Mesendoderm (in vitro differentiated cells): ENCODE results near the gene ARID4A.

ENCODE experiments used
- DNase-seq: peaks from one replicate; pipeline ENCODE4 v3.0.0; 2013
- H2AK5ac ChIP-seq: 2 replicates; pipeline ENCODE4 v1.6.1; 2013; ENCODE audit warnings: low read length, inconsistent platforms
- H2BK120ac ChIP-seq: 2 replicates; pipeline ENCODE4 v1.6.1; 2013; ENCODE audit warnings: low read depth, mild to moderate bottlenecking, low read length, moderate library complexity, mixed read lengths
- H2BK15ac ChIP-seq: replicated peaks from 2 replicates; pipeline ENCODE4 v1.6.1; 2013; ENCODE audit warnings: low read depth, mild to moderate bottlenecking, moderate library complexity
- H2BK5ac ChIP-seq: 2 replicates; pipeline ENCODE4 v1.6.1; 2013; ENCODE audit warnings: low read length, inconsistent platforms
- H3K18ac ChIP-seq: 2 replicates; pipeline ENCODE4 v1.6.1; 2013; ENCODE audit warnings: mild to moderate bottlenecking, low read length, mixed read lengths
- H3K23ac ChIP-seq: one replicate; pipeline ENCODE4 v1.6.1; 2013; ENCODE audit warnings: low read length
- H3K27ac ChIP-seq: 2 replicates; pipeline ENCODE4 v1.5.1; 2013; ENCODE audit warnings: low read depth, mild to moderate bottlenecking, inconsistent platforms, low read length, moderate library complexity
- H3K27me3 ChIP-seq: 2 replicates; pipeline ENCODE4 v1.6.1; 2013; ENCODE audit warnings: low read length, control low read depth, mild to moderate bottlenecking, inconsistent platforms; ENCODE audit not compliant: insufficient read depth, poor library complexity
- H3K36me3 ChIP-seq: 2 replicates; pipeline ENCODE4 v1.6.1; 2013; ENCODE audit warnings: low read length, inconsistent platforms; ENCODE audit not compliant: control insufficient read depth, insufficient read depth
- H3K4ac ChIP-seq: one replicate; pipeline ENCODE4 v1.6.1; 2013; ENCODE audit warnings: low read depth, mild to moderate bottlenecking, low read length, moderate library complexity
- H3K4me1 ChIP-seq: 2 replicates; pipeline ENCODE4 v1.6.1; 2013; ENCODE audit warnings: low read depth, low read length, inconsistent platforms; ENCODE audit not compliant: control insufficient read depth
- H3K4me2 ChIP-seq: 2 replicates; pipeline ENCODE4 v1.6.1; 2013; ENCODE audit warnings: low read length
- H3K4me3 ChIP-seq: 2 replicates; pipeline ENCODE4 v1.5.1; 2013; ENCODE audit warnings: mild to moderate bottlenecking, low read length
- H3K56ac ChIP-seq: one replicate; pipeline ENCODE4 v1.6.1; 2013; ENCODE audit warnings: low read length
- H3K79me1 ChIP-seq: 2 replicates; pipeline ENCODE4 v1.6.1; 2013; ENCODE audit warnings: low read length, inconsistent platforms
- H3K79me2 ChIP-seq: 2 replicates; pipeline ENCODE4 v1.6.1; 2013; ENCODE audit warnings: mild to moderate bottlenecking, low read length; ENCODE audit not compliant: control insufficient read depth, insufficient read depth
- H3K9ac ChIP-seq: 2 replicates; pipeline ENCODE4 v1.6.1; 2013; ENCODE audit warnings: low read length, inconsistent platforms
- H4K5ac ChIP-seq: one replicate; pipeline ENCODE4 v1.6.1; 2013; ENCODE audit warnings: low read length
- H4K8ac ChIP-seq: one replicate; pipeline ENCODE4 v1.6.1; 2013; ENCODE audit warnings: low read depth, mild to moderate bottlenecking, control low read depth, low read length, moderate library complexity
- WGBS: extraction: QIAGEN DNeasy Blood & Tissue Kit; methylation state at CpG from one replicate; pipeline ENCODE4 v1.1.7; 2013; ENCODE audit warnings: low lambda C conversion rate, missing lambda C conversion rate; ENCODE audit not compliant: insufficient coverage; ENCODE audit errors: extremely low coverage; 5-methylcytosine and 5-hydroxymethylcytosine counted together

The ARID4A gene

DNA sequence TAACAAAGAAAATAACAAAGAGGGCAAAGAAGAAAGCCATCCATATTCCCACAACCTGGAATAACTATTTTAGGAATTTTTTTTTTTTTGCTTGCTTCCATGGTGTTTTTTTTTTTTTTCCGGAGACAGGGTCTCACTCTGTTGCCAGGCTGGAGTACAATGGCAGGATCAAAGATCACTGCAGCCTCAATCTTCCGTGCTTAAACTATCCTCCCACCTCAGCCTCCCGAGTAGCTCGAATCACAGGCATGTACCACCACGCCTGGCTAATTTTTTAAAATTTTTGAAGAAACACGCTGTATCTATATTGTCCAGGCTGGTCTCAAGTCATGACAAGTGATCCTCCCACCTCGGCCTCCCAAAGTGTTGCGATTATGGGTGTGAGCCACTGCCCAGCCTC is 20.2 kb upstream of the ARID4A start:
- no CpG with 5 or more reads among the region's 8 CpGs for WGBS
- Histone ChIP-seq H3K27me3 (no peaks in the 10 kb centered on the region), H2AK5ac (no peak overlapping the region), H3K79me2 (no peaks in the 10 kb centered on the region), H3K4me2 (no peak overlapping the region), H3K9ac (no peak overlapping the region), H2BK15ac (no peak overlapping the region), H2BK5ac (no peak overlapping the region), H3K4me1 (no peaks in the 10 kb centered on the region), H4K8ac (no peak overlapping the region), H3K56ac (no peak overlapping the region), H3K23ac (no peak overlapping the region), H3K27ac (no peak overlapping the region), H3K36me3 (no peaks in the 10 kb centered on the region), H2BK120ac (no peak overlapping the region), H3K4me3 (no peak overlapping the region), H4K5ac (no peak overlapping the region), H3K79me1 (no peaks in the 10 kb centered on the region), H3K4ac (no peak overlapping the region), H3K18ac (no peak overlapping the region)
- DNase-seq: no peak

DNA sequence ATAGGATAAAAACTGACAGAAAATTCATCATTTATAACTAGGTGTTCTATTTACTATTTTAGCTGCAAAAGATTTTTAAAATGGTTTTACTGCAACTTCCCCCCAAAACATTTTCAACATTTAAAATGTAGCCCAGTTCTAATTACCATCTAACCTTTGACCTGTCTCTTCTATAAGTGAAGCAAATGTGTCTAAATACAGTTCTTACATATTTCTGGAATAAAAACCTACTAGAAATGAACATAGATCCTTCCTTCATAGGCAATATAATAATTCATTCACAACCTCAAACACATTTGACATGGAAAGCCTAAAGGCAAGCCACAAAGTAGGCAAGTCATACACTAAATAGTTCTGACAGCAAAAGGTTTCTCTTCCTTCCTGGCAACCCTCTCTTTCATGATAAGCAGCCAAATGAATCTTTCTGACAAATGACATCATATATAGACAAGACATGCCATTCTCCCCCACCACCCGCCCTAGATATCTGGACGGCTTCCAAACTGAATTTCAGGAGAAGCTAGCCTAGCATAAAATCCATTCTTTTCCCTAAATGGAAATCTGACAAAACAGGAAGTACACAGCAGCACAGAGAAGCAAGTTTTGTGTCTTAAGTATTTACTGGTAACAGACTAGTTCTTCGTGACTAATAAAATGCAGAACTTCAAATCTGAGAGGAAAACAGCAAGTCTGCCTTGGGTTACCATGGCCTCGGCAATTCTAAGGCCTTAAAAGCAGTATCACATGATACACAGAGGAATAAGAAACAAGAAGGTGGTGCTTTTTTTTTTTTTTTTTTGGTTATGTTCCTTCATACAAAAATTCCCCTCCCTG is 17.2 kb upstream of the ARID4A start:
- H3K4ac ChIP-seq: no peak overlapping the region
- no peak overlapping the region for H3K9ac ChIP-seq
- no peak overlapping the region for H3K56ac ChIP-seq
- H3K23ac ChIP-seq: no peak overlapping the region
- H3K18ac ChIP-seq: no peak overlapping the region
- H3K27ac ChIP-seq: no peak overlapping the region
- no peaks in the 10 kb centered on the region for H3K79me1 ChIP-seq
- no peak overlapping the region for H2AK5ac ChIP-seq
- H3K27me3 ChIP-seq: no peaks in the 10 kb centered on the region
- no peaks in the 10 kb centered on the region for H3K79me2 ChIP-seq
- DNase-seq: no peak
- no CpG with 5 or more reads among the region's 4 CpGs for WGBS
- H3K36me3 ChIP-seq: peaks cover 2% of the 10 kb centered on the region
- no peak overlapping the region for H3K4me2 ChIP-seq
- H2BK15ac ChIP-seq: no peak overlapping the region
- H2BK120ac ChIP-seq: no peak overlapping the region
- no peak overlapping the region for H4K5ac ChIP-seq
- H2BK5ac ChIP-seq: no peak overlapping the region
- H4K8ac ChIP-seq: no peak overlapping the region
- no peaks in the 10 kb centered on the region for H3K4me1 ChIP-seq
- H3K4me3 ChIP-seq: no peak overlapping the region

GRCh38 chr14:58281969-58282368 is 16.4 kb upstream of the ARID4A start:
- H3K36me3 ChIP-seq: peaks cover 2% of the 10 kb centered on the region
- H3K4ac ChIP-seq: no peak overlapping the region
- WGBS: no CpG with 5 or more reads among the region's 3 CpGs
- H3K79me1 ChIP-seq: no peaks in the 10 kb centered on the region
- H3K4me1 ChIP-seq: no peaks in the 10 kb centered on the region
- no peak overlapping the region for H3K18ac ChIP-seq
- H3K27ac ChIP-seq: no peak overlapping the region
- no peak overlapping the region for H3K4me2 ChIP-seq
- H2BK120ac ChIP-seq: no peak overlapping the region
- no peak overlapping the region for H2BK15ac ChIP-seq
- no peak overlapping the region for H3K23ac ChIP-seq
- no peak overlapping the region for H4K8ac ChIP-seq
- H3K79me2 ChIP-seq: no peaks in the 10 kb centered on the region
- H2AK5ac ChIP-seq: no peak overlapping the region
- no peak overlapping the region for H3K9ac ChIP-seq
- DNase-seq: no peak
- H2BK5ac ChIP-seq: no peak overlapping the region
- no peak overlapping the region for H4K5ac ChIP-seq
- no peak overlapping the region for H3K56ac ChIP-seq
- H3K4me3 ChIP-seq: no peak overlapping the region
- no peaks in the 10 kb centered on the region for H3K27me3 ChIP-seq

- Histone ChIP-seq H2BK5ac (no peak overlapping the region), H3K23ac (no peak overlapping the region), H3K9ac (no peak overlapping the region), H2AK5ac (no peak overlapping the region), H3K56ac (no peak overlapping the region), H3K4me2 (no peak overlapping the region), H3K36me3 (peaks cover 2% of the 10 kb centered on the region), H3K18ac (no peak overlapping the region), H3K4ac (no peak overlapping the region), H3K79me1 (peaks cover 5% of the 10 kb centered on the region), H3K4me3 (no peak overlapping the region), H3K79me2 (peaks cover 6% of the 10 kb centered on the region), H2BK15ac (no peak overlapping the region), H4K5ac (no peak overlapping the region), H3K4me1 (no peaks in the 10 kb centered on the region), H4K8ac (no peak overlapping the region), H3K27ac (no peak overlapping the region), H3K27me3 (no peaks in the 10 kb centered on the region), H2BK120ac (no peak overlapping the region)
- no peak for DNase-seq
- no CpG with 5 or more reads among the region's 4 CpGs for WGBS
These were observed 15.3 kb upstream of the ARID4A start for GRCh38 chr14:58282925-58283593.

GRCh38 chr14:58283730-58284129 is 14.6 kb upstream of the ARID4A start:
- no peak overlapping the region for H3K9ac ChIP-seq
- H4K5ac ChIP-seq: no peak overlapping the region
- H3K79me2 ChIP-seq: peaks cover 6% of the 10 kb centered on the region
- H2BK5ac ChIP-seq: no peak overlapping the region
- no peaks in the 10 kb centered on the region for H3K4me1 ChIP-seq
- H2AK5ac ChIP-seq: no peak overlapping the region
- peaks cover 2% of the 10 kb centered on the region for H3K36me3 ChIP-seq
- no peak overlapping the region for H3K4ac ChIP-seq
- no peak for DNase-seq
- no peak overlapping the region for H3K4me3 ChIP-seq
- no peaks in the 10 kb centered on the region for H3K27me3 ChIP-seq
- no peak overlapping the region for H3K18ac ChIP-seq
- H2BK15ac ChIP-seq: no peak overlapping the region
- no peak overlapping the region for H3K27ac ChIP-seq
- peaks cover 8% of the 10 kb centered on the region for H3K79me1 ChIP-seq
- no peak overlapping the region for H3K56ac ChIP-seq
- no peak overlapping the region for H2BK120ac ChIP-seq
- H3K4me2 ChIP-seq: no peak overlapping the region
- no peak overlapping the region for H3K23ac ChIP-seq
- no peak overlapping the region for H4K8ac ChIP-seq
